Naive B cell (primary cell): ENCODE data around the gene ARHGDIG. TPM values are rescaled to one million over a fixed set of nuclear protein-coding genes. Genes with fewer than 3 reads are reported as not detected.
"Not testable (repeated sequence)": the region's sequence is repeated elsewhere in the genome, so short reads cannot be mapped to it uniquely, and the experiment has no call there.

Experiments used
- ATAC-seq, 2 donors: fragments of 150-1000 bp; cut with Tn5 transposase; 2 replicates each; pipeline ENCODE4 v1.10.0; 2021; ENCODE audit warnings: low read depth in 2 of 2, mild to moderate bottlenecking in 2 of 2, moderate library complexity in 2 of 2
- DNase-seq: peaks from one replicate; pipeline ENCODE4 v3.0.0; 2022
- H3K27ac Mint-ChIP-seq, 6 donors: one replicate each; pipeline ENCODE4 v1.8.0; 2020 to 2022; ENCODE audit warnings: mild to moderate bottlenecking in 6 of 6, mixed read lengths in 6 of 6, moderate library complexity in 5 of 6, inconsistent platforms in 2 of 6
- H3K27me3 Mint-ChIP-seq, 3 donors: one replicate each; pipeline ENCODE4 v1.8.0; 2021 to 2022; ENCODE audit warnings: mixed read lengths in 3 of 3, mild to moderate bottlenecking in 1 of 3
- H3K36me3 Mint-ChIP-seq, 2 donors: one replicate each; pipeline ENCODE4 v1.8.0; 2020 to 2022; ENCODE audit warnings: mixed read lengths in 2 of 2, inconsistent platforms in 1 of 2, mild to moderate bottlenecking in 1 of 2
- H3K4me1 Mint-ChIP-seq, 3 donors: one replicate each; pipeline ENCODE4 v1.8.0; 2020 to 2022; ENCODE audit warnings: mixed read lengths in 3 of 3, inconsistent platforms in 1 of 3, mild to moderate bottlenecking in 1 of 3, moderate library complexity in 1 of 3
- H3K4me3 Mint-ChIP-seq, 8 donors: one replicate each; pipeline ENCODE4 v1.8.0; 2020 to 2022; ENCODE audit warnings: mild to moderate bottlenecking in 8 of 8, mixed read lengths in 8 of 8, moderate library complexity in 8 of 8, inconsistent platforms in 2 of 8
- H3K9me3 Mint-ChIP-seq, 7 donors: one replicate each; pipeline ENCODE4 v1.8.0; 2020 to 2022; ENCODE audit warnings: mixed read lengths in 7 of 7, mild to moderate bottlenecking in 5 of 7, inconsistent platforms in 2 of 7, moderate library complexity in 1 of 7
- polyA plus RNA-seq, 6 donors: library from polyadenylated mRNA; unstranded; fragments of 300-500 nt; fragmentation: Illumina TruSeq; gene quantifications; one replicate each; pipeline ENCODE4 v1.2.3, GENCODE V29; 2021; ENCODE audit warnings: low read depth in 6 of 6

Gene ARHGDIG
- polyA plus RNA-seq, 6 donors from 2014 or later: not detected

DNA sequence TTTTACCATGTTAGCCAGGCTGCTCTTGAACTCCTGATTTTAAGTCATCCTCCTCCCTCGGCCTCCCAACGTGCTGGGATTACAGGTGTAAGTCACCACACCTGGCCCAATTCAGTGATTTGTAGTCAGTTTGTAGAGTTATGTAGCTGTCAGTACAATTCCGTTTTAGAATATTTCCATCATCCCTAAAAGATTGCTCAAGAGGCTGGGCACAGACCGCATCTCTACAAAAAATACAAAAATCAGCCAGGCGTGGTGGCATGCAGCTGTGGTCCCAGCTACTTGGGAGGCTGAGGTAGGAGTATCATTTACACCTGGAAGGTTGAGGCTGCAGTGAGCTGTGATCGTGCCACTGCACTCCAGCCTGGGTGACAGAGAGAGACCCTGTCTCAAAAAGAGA lies 25.2 kb upstream of the ARHGDIG start:
- DNase-seq (no peak), ATAC-seq (no peak)
- H3K27ac Mint-ChIP-seq: peak overlapping the region in 1 of 6 donors; percentile 42
- peaks cover 8 to 10% of the 10 kb centered on the region in 2 donors for H3K36me3 Mint-ChIP-seq
- H3K4me1 Mint-ChIP-seq: peaks cover 8 to 24% (median 10%) of the 10 kb centered on the region in 3 donors
- H3K27me3 Mint-ChIP-seq: no peaks in the 10 kb centered on the region
- no peaks in the 10 kb centered on the region for H3K9me3 Mint-ChIP-seq
- H3K4me3 Mint-ChIP-seq: no peak overlapping the region

DNA sequence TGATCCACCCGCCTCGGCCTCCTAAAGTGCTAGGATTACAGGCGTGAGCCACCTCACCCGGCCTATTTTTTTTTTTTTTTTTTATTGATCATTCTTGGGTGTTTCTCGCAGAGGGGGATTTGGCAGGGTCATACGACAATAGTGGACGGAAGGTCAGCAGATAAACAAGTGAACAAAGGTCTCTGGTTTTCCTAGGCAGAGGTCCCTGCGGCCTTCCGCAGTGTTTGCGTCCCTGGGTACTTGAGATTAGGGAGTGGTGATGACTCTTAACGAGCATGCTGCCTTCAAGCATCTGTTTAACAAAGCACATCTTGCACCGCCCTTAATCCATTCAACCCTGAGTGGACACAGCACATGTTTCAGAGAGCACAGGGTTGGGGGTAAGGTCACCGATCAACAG lies 22.3 kb upstream of the ARHGDIG start:
- peaks cover under 1 to 12% (median under 1%) of the 10 kb centered on the region in 3 donors for H3K4me1 Mint-ChIP-seq
- not testable (repeated sequence) for H3K27ac Mint-ChIP-seq, H3K27me3 Mint-ChIP-seq, DNase-seq, H3K4me3 Mint-ChIP-seq, ATAC-seq, H3K9me3 Mint-ChIP-seq
- peaks cover 0 to 17% of the 10 kb centered on the region in 2 donors for H3K36me3 Mint-ChIP-seq

DNA sequence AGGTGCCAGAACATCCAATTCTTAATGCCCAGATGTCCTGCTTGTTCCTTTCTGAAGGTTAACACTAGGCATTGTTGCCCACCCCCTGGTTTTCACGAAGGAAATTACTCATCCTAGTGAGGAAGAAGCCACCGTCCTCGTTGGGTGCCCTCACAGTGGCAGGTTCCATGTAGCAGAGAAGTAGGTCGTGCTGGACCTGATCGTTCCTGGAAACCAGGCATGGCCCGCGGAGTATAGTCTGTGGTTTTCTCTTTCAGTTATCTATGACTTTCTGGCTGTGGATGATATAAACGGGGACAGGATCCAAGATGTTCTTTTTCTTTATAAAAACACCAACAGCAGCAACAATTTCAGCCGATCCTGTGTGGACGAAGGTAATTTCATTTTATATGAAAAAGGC lies 21.2 kb upstream of the ARHGDIG start:
- DNase-seq: no peak
- peaks cover 0 to 4% (median 0%) of the 10 kb centered on the region in 3 donors for H3K4me1 Mint-ChIP-seq
- H3K4me3 Mint-ChIP-seq: no peak overlapping the region
- no peaks in the 10 kb centered on the region for H3K9me3 Mint-ChIP-seq
- peak overlapping the region in 1 of 6 donors; percentile 38 for H3K27ac Mint-ChIP-seq
- no peaks in the 10 kb centered on the region for H3K27me3 Mint-ChIP-seq
- no peak for ATAC-seq
- peaks cover 0 to 17% of the 10 kb centered on the region in 2 donors for H3K36me3 Mint-ChIP-seq

DNA sequence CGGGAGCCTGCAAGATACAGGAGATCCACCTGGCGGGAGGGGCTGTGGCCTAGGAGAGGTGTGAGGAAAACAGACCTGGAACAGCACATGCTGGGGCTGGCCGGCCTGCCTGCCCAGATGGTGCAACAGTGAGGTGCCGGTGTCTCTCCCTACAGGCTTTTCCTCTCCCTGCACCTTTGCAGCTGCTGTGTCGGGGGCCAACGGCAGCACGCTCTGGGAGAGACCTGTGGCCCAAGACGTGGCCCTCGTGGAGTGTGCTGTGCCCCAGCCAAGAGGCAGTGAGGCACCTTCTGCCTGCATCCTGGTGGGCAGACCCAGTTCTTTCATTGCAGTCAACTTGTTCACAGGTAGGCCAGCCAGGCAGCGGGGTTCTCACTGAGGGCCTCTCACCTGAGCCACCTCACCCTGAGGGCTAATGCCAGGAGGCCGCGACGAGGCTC lies 20.6 kb upstream of the ARHGDIG start:
- ATAC-seq (no peak), DNase-seq (no peak)
- no peaks in the 10 kb centered on the region for H3K27me3 Mint-ChIP-seq
- H3K36me3 Mint-ChIP-seq: peaks cover 0 to 17% of the 10 kb centered on the region in 2 donors
- H3K9me3 Mint-ChIP-seq: no peaks in the 10 kb centered on the region
- no peak overlapping the region for H3K4me3 Mint-ChIP-seq
- peak overlapping the region in 1 of 6 donors; percentile 44 for H3K27ac Mint-ChIP-seq
- H3K4me1 Mint-ChIP-seq: peaks cover 0 to 4% (median 0%) of the 10 kb centered on the region in 3 donors

DNA sequence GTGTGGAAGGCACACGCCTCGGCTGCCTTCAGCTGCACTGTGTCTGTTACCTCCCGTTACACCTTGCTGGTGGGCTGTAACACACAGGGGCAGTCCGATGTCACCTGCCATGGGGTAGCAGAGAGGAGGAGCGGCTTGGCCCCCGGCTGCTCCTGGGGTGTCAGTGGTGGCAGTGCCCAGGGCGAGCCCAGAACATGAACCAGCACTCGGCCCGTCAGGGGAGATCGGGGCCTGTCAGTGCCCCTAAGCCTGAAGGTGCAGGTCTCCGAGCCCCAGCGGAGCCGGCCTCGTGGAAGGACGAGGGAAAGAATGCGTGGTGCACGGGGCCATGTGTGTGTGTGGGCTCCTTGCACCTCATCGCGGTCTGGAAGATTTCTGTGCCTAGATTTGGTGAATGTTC lies 20.1 kb upstream of the ARHGDIG start:
- no peak overlapping the region for H3K4me3 Mint-ChIP-seq
- no peak for DNase-seq
- ATAC-seq: no peak
- peaks cover 0 to 17% of the 10 kb centered on the region in 2 donors for H3K36me3 Mint-ChIP-seq
- peaks cover 0 to 4% (median 0%) of the 10 kb centered on the region in 3 donors for H3K4me1 Mint-ChIP-seq
- no peaks in the 10 kb centered on the region for H3K27me3 Mint-ChIP-seq
- peak overlapping the region in 1 of 6 donors; percentile 80 for H3K27ac Mint-ChIP-seq
- no peaks in the 10 kb centered on the region for H3K9me3 Mint-ChIP-seq

DNA sequence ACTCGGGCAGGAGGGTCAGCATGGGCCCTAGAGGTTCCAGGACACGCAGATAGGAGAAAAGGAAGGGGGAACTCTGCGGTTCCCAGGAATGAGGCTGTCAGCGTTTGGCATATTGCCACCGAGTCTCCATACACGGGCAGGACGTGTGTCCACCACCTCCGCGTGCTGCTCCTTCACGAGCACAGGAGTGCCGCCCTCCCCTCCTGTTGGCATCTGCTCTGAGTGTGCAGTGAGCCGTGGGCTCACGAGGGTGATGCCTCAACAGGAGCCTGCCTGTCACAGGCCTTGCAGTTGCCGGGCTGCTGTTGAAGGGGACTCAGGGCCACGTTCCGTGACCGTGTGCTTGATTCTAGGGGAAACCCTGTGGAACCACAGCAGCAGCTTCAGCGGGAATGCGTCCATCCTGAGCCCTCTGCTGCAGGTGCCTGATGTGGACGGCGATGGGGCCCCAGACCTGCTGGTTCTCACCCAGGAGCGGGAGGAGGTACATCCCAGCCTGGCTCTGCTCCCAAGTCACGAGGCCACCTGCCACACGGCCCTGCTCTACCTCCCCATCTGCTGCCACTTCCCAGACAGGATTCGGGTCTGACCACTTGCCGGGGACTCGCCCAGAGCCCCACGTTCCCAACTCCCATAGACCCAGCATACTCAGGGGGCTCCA lies 19.2 kb upstream of the ARHGDIG start:
- no peak overlapping the region for H3K4me3 Mint-ChIP-seq
- no peaks in the 10 kb centered on the region for H3K9me3 Mint-ChIP-seq
- H3K4me1 Mint-ChIP-seq: peaks cover 0 to 4% (median 0%) of the 10 kb centered on the region in 3 donors
- peaks cover 0 to 17% of the 10 kb centered on the region in 2 donors for H3K36me3 Mint-ChIP-seq
- no peak overlapping the region for H3K27ac Mint-ChIP-seq
- ATAC-seq: no peak
- no peak for DNase-seq
- no peaks in the 10 kb centered on the region for H3K27me3 Mint-ChIP-seq

DNA sequence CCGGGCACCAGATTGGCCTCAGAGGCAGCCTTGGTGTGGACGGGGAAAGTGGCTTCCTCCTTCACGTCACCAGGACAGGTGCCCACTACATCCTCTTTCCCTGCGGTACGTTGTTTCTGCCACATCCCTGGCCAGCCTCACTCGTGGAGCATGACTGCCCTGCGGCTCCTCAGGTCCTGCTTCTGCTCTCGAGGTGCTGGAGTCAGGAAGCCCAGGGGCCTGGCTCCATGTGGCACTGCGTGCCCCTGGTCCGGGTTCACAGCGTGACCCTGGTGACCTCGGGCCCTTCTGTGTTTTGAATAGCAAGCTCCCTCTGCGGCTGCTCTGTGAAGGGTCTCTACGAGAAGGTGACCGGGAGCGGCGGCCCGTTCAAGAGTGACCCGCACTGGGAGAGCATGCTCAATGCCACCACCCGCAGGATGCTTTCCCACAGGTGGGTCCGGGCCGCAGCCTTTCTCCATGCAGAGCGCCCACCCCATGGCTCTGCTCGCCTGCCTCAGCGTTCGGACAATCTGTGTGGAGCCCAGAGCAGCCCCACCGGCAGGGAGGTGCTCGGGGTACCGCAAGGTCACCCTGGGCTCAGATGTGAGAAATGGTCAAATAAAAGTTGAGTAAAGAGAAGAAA lies 18.2 kb upstream of the ARHGDIG start:
- Mint-ChIP-seq H3K27me3 (no peaks in the 10 kb centered on the region), H3K9me3 (no peaks in the 10 kb centered on the region), H3K36me3 (peaks cover 0 to 17% of the 10 kb centered on the region in 2 donors), H3K27ac (peak overlapping the region in 1 of 6 donors; percentile 52), H3K4me1 (peaks cover 0 to 6% (median 2%) of the 10 kb centered on the region in 3 donors), H3K4me3 (no peak overlapping the region)
- ATAC-seq (no peak), DNase-seq (no peak)

DNA sequence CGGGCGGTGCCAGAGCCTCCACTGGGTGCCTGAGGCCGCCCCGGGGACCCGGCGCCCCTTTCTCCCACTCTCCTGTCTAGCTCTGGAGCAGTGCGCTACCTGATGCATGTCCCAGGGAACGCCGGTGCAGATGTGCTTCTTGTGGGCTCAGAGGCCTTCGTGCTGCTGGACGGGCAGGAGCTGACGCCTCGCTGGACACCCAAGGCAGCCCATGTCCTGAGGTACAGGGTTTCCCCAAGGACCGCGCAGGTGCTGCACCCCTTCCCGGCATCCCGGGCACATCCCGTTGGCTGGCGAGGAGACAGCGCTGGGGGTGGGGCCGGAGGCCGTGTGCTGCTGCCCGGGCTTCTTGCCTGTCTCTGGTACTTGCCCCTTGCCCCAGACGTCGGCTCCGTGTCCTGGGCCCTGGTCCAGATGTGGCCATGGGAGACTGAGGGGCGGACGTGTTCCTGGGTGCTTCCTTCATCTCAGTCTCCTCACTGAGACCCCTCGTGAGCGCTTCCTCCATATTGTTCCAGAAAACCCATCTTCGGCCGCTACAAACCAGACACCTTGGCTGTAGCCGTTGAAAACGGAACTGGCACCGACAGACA lies 17.1 kb upstream of the ARHGDIG start:
- Mint-ChIP-seq H3K27ac (no peak overlapping the region), H3K4me1 (peaks cover 0 to 9% (median 4%) of the 10 kb centered on the region in 3 donors), H3K9me3 (no peaks in the 10 kb centered on the region), H3K27me3 (no peaks in the 10 kb centered on the region), H3K4me3 (no peak overlapping the region), H3K36me3 (peaks cover 0 to 17% of the 10 kb centered on the region in 2 donors)
- DNase-seq (no peak), ATAC-seq (no peak)

DNA sequence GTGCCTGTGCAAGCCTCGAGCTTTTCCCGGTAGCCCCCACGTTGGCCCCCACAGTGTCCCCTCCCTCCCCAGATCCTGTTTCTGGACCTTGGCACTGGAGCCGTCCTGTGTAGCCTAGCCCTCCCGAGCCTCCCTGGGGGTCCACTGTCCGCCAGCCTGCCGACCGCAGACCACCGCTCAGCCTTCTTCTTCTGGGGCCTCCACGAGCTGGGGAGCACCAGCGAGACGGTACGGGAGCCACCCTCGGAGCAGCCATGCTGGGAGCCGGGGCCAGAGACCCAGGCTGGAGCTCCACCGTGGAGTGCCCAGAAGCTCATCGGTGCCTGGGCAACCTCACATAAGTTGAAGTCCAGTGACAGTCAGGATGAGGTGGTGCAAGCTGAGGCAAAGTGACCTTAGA lies 16.4 kb upstream of the ARHGDIG start:
- Mint-ChIP-seq H3K4me1 (peaks cover 0 to 9% (median 4%) of the 10 kb centered on the region in 3 donors), H3K4me3 (no peak overlapping the region), H3K27ac (no peak overlapping the region), H3K27me3 (no peaks in the 10 kb centered on the region), H3K9me3 (no peaks in the 10 kb centered on the region), H3K36me3 (peaks cover 0 to 17% of the 10 kb centered on the region in 2 donors)
- DNase-seq (no peak), ATAC-seq (no peak)

DNA sequence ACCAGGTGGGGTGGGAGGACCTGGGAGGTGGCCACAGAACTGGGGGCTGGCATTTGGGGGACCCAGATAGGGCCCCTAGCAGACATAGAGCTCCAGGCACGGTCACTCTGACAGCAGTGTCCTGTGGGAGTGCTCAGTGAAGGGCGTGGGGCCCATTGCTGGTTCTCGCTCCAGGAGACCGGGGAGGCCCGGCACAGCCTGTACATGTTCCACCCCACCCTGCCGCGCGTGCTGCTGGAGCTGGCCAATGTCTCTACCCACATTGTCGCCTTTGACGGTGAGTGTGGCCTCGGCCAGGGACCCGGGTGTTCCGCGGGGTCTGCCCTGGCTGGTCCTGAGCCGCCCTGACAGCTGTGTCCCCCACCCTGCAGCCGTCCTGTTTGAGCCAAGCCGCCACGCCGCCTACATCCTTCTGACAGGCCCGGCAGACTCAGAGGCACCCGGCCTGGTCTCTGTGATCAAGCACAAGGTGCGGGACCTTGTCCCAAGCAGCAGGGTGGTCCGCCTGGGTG lies 15.9 kb upstream of the ARHGDIG start:
- ATAC-seq: no peak
- no peaks in the 10 kb centered on the region for H3K9me3 Mint-ChIP-seq
- H3K36me3 Mint-ChIP-seq: peaks cover 0 to 17% of the 10 kb centered on the region in 2 donors
- DNase-seq: no peak
- no peak overlapping the region for H3K27ac Mint-ChIP-seq
- H3K27me3 Mint-ChIP-seq: no peaks in the 10 kb centered on the region
- peaks cover 0 to 9% (median 4%) of the 10 kb centered on the region in 3 donors for H3K4me1 Mint-ChIP-seq
- H3K4me3 Mint-ChIP-seq: no peak overlapping the region

DNA sequence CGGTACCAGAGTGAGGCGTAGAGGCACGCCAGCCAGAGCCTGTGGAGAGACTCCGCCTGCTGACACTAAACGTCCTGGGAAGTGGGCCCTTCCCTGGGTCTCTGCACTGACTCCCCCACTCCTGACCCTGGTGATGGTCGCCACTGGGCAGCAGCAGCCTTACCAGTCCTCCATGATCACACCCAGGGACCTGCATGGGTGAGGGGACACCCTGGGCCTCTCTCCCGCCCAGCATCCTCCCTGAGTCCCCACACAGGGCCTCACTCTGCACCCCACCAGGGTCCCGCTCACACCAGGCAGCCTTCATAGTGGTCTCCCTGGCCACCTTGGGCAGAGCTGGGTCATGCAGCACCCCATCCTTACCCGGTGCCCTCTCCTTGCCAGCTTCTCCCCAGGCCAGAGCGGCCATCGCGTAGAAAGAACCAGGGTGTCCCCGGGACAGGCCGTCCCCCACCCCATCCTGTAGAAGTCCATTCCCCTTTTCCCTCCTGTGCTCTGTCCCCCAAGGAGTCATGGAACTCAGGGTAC lies 15.3 kb upstream of the ARHGDIG start:
- H3K4me1 Mint-ChIP-seq: peaks cover 0 to 9% (median 4%) of the 10 kb centered on the region in 3 donors
- H3K4me3 Mint-ChIP-seq: no peak overlapping the region
- peaks cover 0 to 17% of the 10 kb centered on the region in 2 donors for H3K36me3 Mint-ChIP-seq
- no peak for DNase-seq
- H3K27ac Mint-ChIP-seq: no peak overlapping the region
- no peaks in the 10 kb centered on the region for H3K9me3 Mint-ChIP-seq
- no peak for ATAC-seq
- no peaks in the 10 kb centered on the region for H3K27me3 Mint-ChIP-seq

DNA sequence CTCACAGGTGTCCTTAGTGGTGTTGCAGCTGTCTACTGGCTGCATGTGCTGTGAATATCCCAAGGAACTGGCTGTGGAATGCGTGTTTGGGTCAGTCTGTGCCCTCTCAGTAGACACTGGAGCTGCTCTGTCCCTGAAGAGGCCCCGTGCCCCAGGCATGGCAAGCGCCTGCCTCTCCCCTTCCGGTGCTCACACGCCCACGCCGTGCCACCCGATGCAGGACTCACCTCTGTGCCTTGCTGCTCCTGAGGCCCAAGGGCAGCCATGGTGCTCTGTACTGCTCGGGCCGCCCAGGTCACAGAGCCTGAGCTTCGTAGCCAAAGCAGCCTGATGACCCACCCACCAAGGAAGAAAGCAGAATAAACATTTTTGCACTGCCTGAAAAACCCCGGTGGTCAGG lies 14.7 kb upstream of the ARHGDIG start:
- Mint-ChIP-seq H3K4me1 (peaks cover 0 to 9% (median 4%) of the 10 kb centered on the region in 3 donors), H3K27me3 (no peaks in the 10 kb centered on the region), H3K4me3 (no peak overlapping the region), H3K27ac (no peak overlapping the region), H3K9me3 (no peaks in the 10 kb centered on the region), H3K36me3 (peaks cover 0 to 13% of the 10 kb centered on the region in 2 donors)
- ATAC-seq (no peak), DNase-seq (no peak)

DNA sequence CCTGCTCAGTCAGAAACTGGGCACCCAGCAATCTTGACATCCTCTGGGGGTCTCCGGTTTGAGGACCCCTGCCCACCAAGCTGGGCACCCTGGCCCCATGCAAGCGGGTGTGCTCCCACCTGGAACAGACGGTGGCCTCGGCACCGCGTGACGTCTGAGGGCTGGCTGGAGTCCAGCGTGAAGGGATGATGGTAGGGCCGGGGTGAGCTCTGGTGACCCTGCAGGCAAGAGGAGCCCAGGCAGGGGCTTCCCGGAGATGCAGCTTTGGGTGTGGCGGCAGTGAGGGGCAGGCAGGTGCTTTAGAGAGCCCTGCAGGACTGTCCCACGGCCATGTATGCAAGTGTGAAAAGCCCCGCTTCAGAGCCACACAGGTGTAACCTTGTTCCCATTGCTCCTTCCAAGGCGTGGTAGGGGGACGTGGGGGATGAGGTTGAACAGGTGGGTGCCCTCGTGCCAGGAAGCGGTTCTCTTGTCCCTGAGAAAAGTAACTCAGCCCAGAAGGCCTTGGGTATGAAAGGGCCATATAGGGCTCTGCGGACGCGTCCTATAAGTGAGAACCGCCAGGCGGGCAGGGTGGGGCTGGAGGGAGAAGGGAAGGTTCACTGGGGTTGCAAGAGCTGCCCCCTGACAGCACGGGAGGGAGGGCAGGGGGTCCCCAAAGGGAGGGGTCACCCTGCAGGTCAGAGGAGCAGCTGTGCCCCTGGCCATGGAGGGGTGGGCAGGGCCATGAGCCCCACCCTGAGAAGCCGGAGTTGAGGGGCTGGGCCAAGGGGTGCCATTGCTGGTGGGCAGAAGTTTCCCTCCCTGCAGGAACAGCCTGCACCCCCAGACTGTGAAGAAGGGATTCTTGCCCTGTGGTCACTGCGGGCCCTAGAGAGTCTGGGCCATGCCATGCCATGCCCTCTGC lies 13.9 kb upstream of the ARHGDIG start:
- Mint-ChIP-seq H3K4me1 (peaks cover 0 to 9% (median 4%) of the 10 kb centered on the region in 3 donors), H3K27ac (no peak overlapping the region), H3K9me3 (no peaks in the 10 kb centered on the region), H3K27me3 (no peaks in the 10 kb centered on the region), H3K36me3 (peaks cover 0 to 11% of the 10 kb centered on the region in 2 donors), H3K4me3 (no peak overlapping the region)
- DNase-seq: no peak
- no peak for ATAC-seq
